ENCODE measurements around the gene LRRC14B.
"Not testable (repeated sequence)": the region's sequence is repeated elsewhere in the genome, so short reads cannot be mapped to it uniquely, and the experiment has no call there.

The LRRC14B gene

GRCh38 chr5:241045-241669 is 49.9 kb downstream of the LRRC14B start:
- not testable (repeated sequence) for DNase-seq (ENCODE audit: low read depth)

GRCh38 chr5:243683-244367 is 52.5 kb downstream of the LRRC14B start:
- DNase-seq (ENCODE audit: low read depth), result not testable (repeated sequence)

GRCh38 chr5:245717-246116 is 54.4 kb downstream of the LRRC14B start:
- not testable (repeated sequence) for DNase-seq (ENCODE audit: low read depth)

All from stimulated activated CD8-positive, alpha-beta memory T cell treated with anti-CD3 and anti-CD28 coated beads, Interleukin-15, amount 100 ng/mL, for 24 hours (primary cell).